HEK293 (cell line): ENCODE results near the gene MACROD1.

ENCODE experiments used
- CTCF ChIP-seq: fragments of 450-650 bp; formaldehyde crosslinking; IDR thresholded peaks from 2 replicates; pipeline ENCODE4 v1.5.1; 2016; ENCODE audit warnings: missing biosample characterization, missing genetic modification characterization
- ZBTB1 ChIP-seq: fragments of 450-650 bp; formaldehyde crosslinking; IDR thresholded peaks from 2 replicates; pipeline ENCODE4 v1.5.1; 2016; ENCODE audit warnings: missing biosample characterization, missing genetic modification characterization
- ZNF639 ChIP-seq: fragments of 450-650 bp; formaldehyde crosslinking; IDR thresholded peaks from 2 replicates; pipeline ENCODE4 v1.5.1; 2016; ENCODE audit warnings: missing biosample characterization, missing genetic modification characterization

- TF ChIP-seq ZBTB1 (tag by site-specific recombination) (no peak), CTCF (tag by site-specific recombination) (no peak), ZNF639 (tag by site-specific recombination) (no peak)
Observed at GRCh38 chr11:64123679-64124078, 42.2 kb downstream of the MACROD1 start.
